Neural crest cell (in vitro differentiated cells): ENCODE measurements around the gene PDLIM7. TPM values are rescaled to one million over a fixed set of nuclear protein-coding genes. Genes with fewer than 3 reads are reported as not detected.
A peak's percentile ranks its signal among the peaks of the same experiment; 100 is the strongest.

Source experiments
- DNase-seq: peaks from one replicate; pipeline ENCODE4 v3.0.0; 2021; ENCODE audit warnings: low read depth, mixed read lengths, low spot score
- H3K27ac Mint-ChIP-seq: one replicate; pipeline ENCODE4 v1.8.0; 2021; ENCODE audit warnings: mild to moderate bottlenecking, mixed read lengths; ENCODE audit not compliant: unreplicated experiment
- H3K27me3 Mint-ChIP-seq: 2 replicates; pipeline ENCODE4 v1.8.0; 2021; ENCODE audit warnings: low read depth, mild to moderate bottlenecking, mixed read lengths
- H3K36me3 Mint-ChIP-seq: 2 replicates; pipeline ENCODE4 v1.8.0; 2021; ENCODE audit warnings: low read depth, mild to moderate bottlenecking, mixed read lengths
- H3K4me1 Mint-ChIP-seq: 2 replicates; pipeline ENCODE4 v1.8.0; 2021; ENCODE audit warnings: mixed read lengths
- H3K4me3 Mint-ChIP-seq: one replicate; pipeline ENCODE4 v1.8.0; 2021; ENCODE audit warnings: mild to moderate bottlenecking, mixed read lengths
- H3K9me3 Mint-ChIP-seq: 2 replicates; pipeline ENCODE4 v1.8.0; 2021; ENCODE audit warnings: mixed read lengths
- total RNA-seq: library from RNA; stranded (reverse); gene quantifications from 2 replicates; pipeline ENCODE4 v1.2.1, GENCODE V29; 2021
- TF ChIP-seq, protein P1 (sequence below): fragments of 200-600 bp; sonication (generic); conservative IDR thresholded peaks from 2 replicates; pipeline ENCODE4 v1.5.0; 2021; ENCODE audit warnings: antibody characterized with exemption, mild to moderate bottlenecking

The PDLIM7 gene
- total RNA-seq, 1 donor from 2014 or later = 147 TPM

DNA sequence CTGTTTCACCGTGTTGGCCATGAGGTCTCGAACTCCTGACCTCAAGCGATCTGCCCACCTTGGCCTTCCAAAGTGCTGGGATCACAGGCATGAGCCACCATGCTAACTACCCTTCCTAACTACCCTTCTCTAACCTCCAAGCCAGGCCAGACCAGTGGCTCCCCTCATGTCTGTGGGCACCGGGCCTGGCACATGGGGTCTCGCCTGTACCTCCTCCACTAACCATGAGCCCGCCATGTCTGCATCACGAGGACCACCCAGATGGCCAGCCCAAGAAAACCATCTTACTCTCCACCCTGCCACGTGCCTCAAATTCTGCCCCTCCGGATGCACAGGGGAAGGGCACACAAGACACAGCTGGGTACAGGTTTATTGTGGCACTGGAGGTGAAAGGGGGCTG is 14.4 kb downstream of the PDLIM7 start:
- no peak overlapping the region for H3K4me3 Mint-ChIP-seq
- no peak overlapping the region for H3K27ac Mint-ChIP-seq
- no peaks in the 10 kb centered on the region for H3K36me3 Mint-ChIP-seq
- TF ChIP-seq, protein P1, sequence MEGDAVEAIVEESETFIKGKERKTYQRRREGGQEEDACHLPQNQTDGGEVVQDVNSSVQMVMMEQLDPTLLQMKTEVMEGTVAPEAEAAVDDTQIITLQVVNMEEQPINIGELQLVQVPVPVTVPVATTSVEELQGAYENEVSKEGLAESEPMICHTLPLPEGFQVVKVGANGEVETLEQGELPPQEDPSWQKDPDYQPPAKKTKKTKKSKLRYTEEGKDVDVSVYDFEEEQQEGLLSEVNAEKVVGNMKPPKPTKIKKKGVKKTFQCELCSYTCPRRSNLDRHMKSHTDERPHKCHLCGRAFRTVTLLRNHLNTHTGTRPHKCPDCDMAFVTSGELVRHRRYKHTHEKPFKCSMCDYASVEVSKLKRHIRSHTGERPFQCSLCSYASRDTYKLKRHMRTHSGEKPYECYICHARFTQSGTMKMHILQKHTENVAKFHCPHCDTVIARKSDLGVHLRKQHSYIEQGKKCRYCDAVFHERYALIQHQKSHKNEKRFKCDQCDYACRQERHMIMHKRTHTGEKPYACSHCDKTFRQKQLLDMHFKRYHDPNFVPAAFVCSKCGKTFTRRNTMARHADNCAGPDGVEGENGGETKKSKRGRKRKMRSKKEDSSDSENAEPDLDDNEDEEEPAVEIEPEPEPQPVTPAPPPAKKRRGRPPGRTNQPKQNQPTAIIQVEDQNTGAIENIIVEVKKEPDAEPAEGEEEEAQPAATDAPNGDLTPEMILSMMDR = no peak
- no peaks in the 10 kb centered on the region for H3K9me3 Mint-ChIP-seq
- H3K27me3 Mint-ChIP-seq = no peaks in the 10 kb centered on the region
- H3K4me1 Mint-ChIP-seq = peaks cover 14% of the 10 kb centered on the region
- DNase-seq = no peak

- Mint-ChIP-seq H3K36me3 (no peaks in the 10 kb centered on the region), H3K4me1 (peaks cover 20% of the 10 kb centered on the region), H3K27ac (peak overlapping the region; percentile 62), H3K27me3 (peaks cover 3% of the 10 kb centered on the region), H3K4me3 (peak overlapping the region; percentile 27), H3K9me3 (no peaks in the 10 kb centered on the region)
- TF ChIP-seq, protein P1 = no peak
- no peak for DNase-seq
Measured at GRCh38 chr5:177482359-177482795, 15.0 kb downstream of the PDLIM7 start.

- Mint-ChIP-seq H3K27ac (peak overlapping the region; percentile 86), H3K27me3 (peaks cover 8% of the 10 kb centered on the region), H3K4me3 (peak overlapping the region; percentile 74), H3K9me3 (no peaks in the 10 kb centered on the region), H3K4me1 (peaks cover 33% of the 10 kb centered on the region), H3K36me3 (peaks cover 3% of the 10 kb centered on the region)
- TF ChIP-seq, protein P1 = no peak
- no peak for DNase-seq
Measured at GRCh38 chr5:177479774-177480173, 17.6 kb downstream of the PDLIM7 start.

DNA sequence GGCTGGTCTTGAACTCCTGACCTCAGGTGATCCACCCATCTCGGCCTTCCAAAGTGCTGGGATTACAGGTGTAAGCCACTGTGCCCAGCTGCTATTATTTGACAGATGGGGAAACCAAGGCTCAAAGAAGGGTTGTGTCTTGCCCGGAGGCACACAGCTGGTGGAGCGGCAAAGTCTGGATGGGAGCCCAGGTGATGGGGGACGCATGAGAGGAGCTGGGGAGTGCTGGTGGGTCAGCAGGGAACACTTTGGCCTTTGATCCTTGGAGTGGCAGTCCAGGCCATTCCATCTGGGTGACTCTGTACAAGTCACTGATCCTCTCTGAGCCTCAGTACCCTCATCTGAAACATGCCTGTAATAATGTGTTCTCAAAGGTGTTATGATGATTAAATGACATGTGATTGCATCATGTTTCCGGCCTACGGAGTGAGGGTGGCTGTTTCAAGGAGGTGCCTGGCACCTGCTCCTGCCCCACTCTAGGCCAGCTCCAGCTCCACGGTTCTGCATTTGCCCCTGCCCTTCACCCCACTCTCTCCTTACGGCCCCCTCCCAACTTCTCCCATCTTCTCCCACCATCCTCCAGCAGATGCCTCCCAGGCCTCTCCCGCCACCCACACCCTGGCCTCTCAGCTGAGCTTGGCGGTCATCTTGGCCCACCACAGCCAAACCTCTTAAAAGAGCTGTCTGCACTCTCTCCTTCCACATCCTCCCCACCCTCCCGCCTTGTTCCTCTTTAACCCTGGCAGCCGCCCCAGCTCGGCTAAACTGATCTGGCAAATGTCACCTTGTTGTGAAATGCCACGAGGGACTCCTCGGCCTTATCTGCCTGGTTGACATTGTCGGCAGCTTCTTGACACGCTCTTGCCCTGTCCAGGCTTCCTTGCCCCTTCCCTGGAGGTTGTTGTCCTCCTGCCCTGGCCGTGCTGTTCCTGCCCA is 18.4 kb downstream of the PDLIM7 start:
- TF ChIP-seq, protein P1 = no peak

GRCh38 chr5:177477701-177478477 is 19.5 kb downstream of the PDLIM7 start:
- Mint-ChIP-seq H3K9me3 (no peaks in the 10 kb centered on the region), H3K27me3 (peaks cover 13% of the 10 kb centered on the region), H3K27ac (no peak overlapping the region), H3K4me1 (peaks cover 43% of the 10 kb centered on the region), H3K36me3 (peaks cover 7% of the 10 kb centered on the region), H3K4me3 (peak overlapping the region; percentile 61)
- DNase-seq = no peak
- TF ChIP-seq, protein P1 = no peak

More for the DNA sequence above, 18.4 kb downstream of the PDLIM7 start:
- peaks cover 6% of the 10 kb centered on the region for H3K36me3 Mint-ChIP-seq
- no peak for DNase-seq
- peak overlapping the region; percentile 74 for H3K4me3 Mint-ChIP-seq
- peaks cover 41% of the 10 kb centered on the region for H3K4me1 Mint-ChIP-seq
- H3K9me3 Mint-ChIP-seq = no peaks in the 10 kb centered on the region
- peaks cover 11% of the 10 kb centered on the region for H3K27me3 Mint-ChIP-seq
- H3K27ac Mint-ChIP-seq = no peak overlapping the region
